Esophagus (tissue), 2 donors: ENCODE results near the gene TMEM179B. TPM values are rescaled to one million over a fixed set of nuclear protein-coding genes. Genes with fewer than 3 reads are reported as not detected.
"Not testable (repeated sequence)": the region's sequence is repeated elsewhere in the genome, so short reads cannot be mapped to it uniquely, and the experiment has no call there.

Experiments used
- H3K27ac ChIP-seq, 2 donors: one replicate each; pipeline ENCODE4 v1.5.1; 2013; ENCODE audit warnings: low read depth in 2 of 2, mild to moderate bottlenecking in 2 of 2, inconsistent platforms in 1 of 2, low read length in 1 of 2, moderate library complexity in 1 of 2
- H3K27me3 ChIP-seq, 2 donors: one replicate each; pipeline ENCODE4 v1.6.1; 2013; ENCODE audit warnings: low read length in 2 of 2, control low read depth in 1 of 2, mild to moderate bottlenecking in 1 of 2; ENCODE audit not compliant: insufficient read depth in 2 of 2, control insufficient read depth in 1 of 2
- H3K36me3 ChIP-seq, 2 donors: one replicate each; pipeline ENCODE4 v1.6.1; 2013; ENCODE audit warnings: low read length in 1 of 2; ENCODE audit not compliant: control insufficient read depth in 2 of 2, insufficient read depth in 2 of 2
- H3K4me1 ChIP-seq, 2 donors: one replicate each; pipeline ENCODE4 v1.6.1; 2013; ENCODE audit warnings: low read length in 1 of 2; ENCODE audit not compliant: control insufficient read depth in 2 of 2, insufficient read depth in 2 of 2
- H3K4me3 ChIP-seq, 2 donors: one replicate each; pipeline ENCODE4 v1.5.1; 2013; ENCODE audit warnings: low read length in 2 of 2, mild to moderate bottlenecking in 2 of 2, low read depth in 1 of 2, moderate library complexity in 1 of 2
- H3K9me3 ChIP-seq, 2 donors: one replicate each; pipeline ENCODE4 v1.6.1; 2013; ENCODE audit warnings: mild to moderate bottlenecking in 2 of 2, low read depth in 1 of 2, low read length in 1 of 2, moderate library complexity in 1 of 2; ENCODE audit not compliant: control insufficient read depth in 2 of 2, insufficient read depth in 1 of 2
- WGBS, 2 donors: extraction: QIAGEN DNeasy Blood & Tissue Kit; methylation state at CpG; one replicate each; pipeline ENCODE4 v1.1.7; 2013; 5-methylcytosine and 5-hydroxymethylcytosine counted together
- polyA plus RNA-seq, 2 donors: library from polyadenylated mRNA; stranded (reverse); fragments of 200-250 nt; gene quantifications; one replicate each; pipeline ENCODE4 v1.2.3, GENCODE V29; 2013
- donor health status: healthy with polysubstance abuse.
- donor health status: Bipolar disorder and iron deficiency.

The TMEM179B gene
- polyA plus RNA-seq = 10 to 100 TPM; 30.5 to 41.2 TPM

DNA sequence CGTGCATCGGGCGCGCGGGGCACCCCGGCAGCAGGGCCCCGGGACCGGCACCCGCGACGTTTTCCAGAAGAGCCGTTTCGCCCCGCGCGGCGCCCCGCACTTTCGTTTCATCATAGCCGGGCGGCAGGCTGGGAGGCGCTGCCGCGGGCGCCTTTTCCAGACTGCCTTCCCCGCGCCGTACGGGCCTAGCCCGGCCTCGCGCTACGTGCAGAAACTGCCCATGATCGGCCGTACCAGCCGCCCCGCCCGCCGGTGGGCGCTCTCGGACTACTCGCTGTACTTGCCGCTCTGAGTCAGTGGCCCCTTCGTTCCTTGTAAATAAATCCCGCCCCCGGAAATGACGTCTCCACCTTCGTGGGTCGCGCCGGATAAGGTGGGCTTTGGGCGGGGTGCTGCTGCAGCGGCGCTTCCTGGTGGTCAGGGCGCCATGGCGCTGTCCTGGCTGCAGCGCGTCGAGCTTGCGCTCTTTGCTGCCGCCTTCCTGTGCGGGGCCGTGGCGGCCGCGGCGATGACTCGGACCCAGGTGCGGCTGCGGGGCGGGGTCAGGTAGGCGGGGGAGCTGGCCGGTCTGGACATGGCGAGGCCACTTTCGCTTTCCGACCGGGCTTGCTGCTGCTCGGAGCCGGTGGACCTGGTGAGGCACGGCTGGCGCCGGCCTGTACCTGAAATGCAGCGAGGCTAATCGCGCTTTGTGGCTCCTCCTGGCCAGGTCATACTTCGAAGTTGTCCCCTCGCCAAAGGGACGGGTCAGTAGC lies at the start of gene TMEM179B:
Gene TMEM179B (plus strand): TSS at position 398 of the 755 bp plus-strand sequence. CDS start 30 bp downstream, at position 428.
- H3K27ac ChIP-seq = peak within 1 kb of the TSS; percentile 99 to 100
- H3K4me1 ChIP-seq = peaks cover 5% of the 10 kb centered on the region in 2 donors
- H3K36me3 ChIP-seq = peaks cover 0 to 15% of the 10 kb centered on the region in 2 donors
- no peaks in the 10 kb centered on the region for H3K9me3 ChIP-seq
- WGBS, 2 donors = 0% methylated on average over 86 to 88 of the region's 88 CpGs
- H3K4me3 ChIP-seq = peak within 1 kb of the TSS; percentile 79 to 89
- no peaks in the 10 kb centered on the region for H3K27me3 ChIP-seq

- Histone ChIP-seq H3K27me3 (no peaks in the 10 kb centered on the region), H3K4me1 (peaks cover 0 to 3% of the 10 kb centered on the region in 2 donors), H3K27ac (no peak overlapping the region), H3K9me3 (no peaks in the 10 kb centered on the region), H3K36me3 (peaks cover 0 to 6% of the 10 kb centered on the region in 2 donors), H3K4me3 (no peak overlapping the region)
- 59 to 60% methylated on average over 9 of the region's 9 CpGs for WGBS, 2 donors
Measured at GRCh38 chr11:62747475-62748160, 39.6 kb upstream of the TMEM179B start.

GRCh38 chr11:62749931-62750330 lies 37.3 kb upstream of the TMEM179B start:
- H3K27ac ChIP-seq, H3K9me3 ChIP-seq, H3K27me3 ChIP-seq, H3K36me3 ChIP-seq, H3K4me1 ChIP-seq, H3K4me3 ChIP-seq: not testable (repeated sequence)
- WGBS, 2 donors = 92 to 96% methylated on average over 5 of the region's 5 CpGs

- Histone ChIP-seq H3K4me3 (no peak overlapping the region), H3K27ac (no peak overlapping the region), H3K27me3 (no peaks in the 10 kb centered on the region), H3K9me3 (no peaks in the 10 kb centered on the region), H3K4me1 (peaks cover 7 to 10% of the 10 kb centered on the region in 2 donors), H3K36me3 (peaks cover 0 to 6% of the 10 kb centered on the region in 2 donors)
- 94 to 97% methylated on average over 14 of the region's 14 CpGs for WGBS, 2 donors
Measured at GRCh38 chr11:62752177-62752785, 34.9 kb upstream of the TMEM179B start.

DNA sequence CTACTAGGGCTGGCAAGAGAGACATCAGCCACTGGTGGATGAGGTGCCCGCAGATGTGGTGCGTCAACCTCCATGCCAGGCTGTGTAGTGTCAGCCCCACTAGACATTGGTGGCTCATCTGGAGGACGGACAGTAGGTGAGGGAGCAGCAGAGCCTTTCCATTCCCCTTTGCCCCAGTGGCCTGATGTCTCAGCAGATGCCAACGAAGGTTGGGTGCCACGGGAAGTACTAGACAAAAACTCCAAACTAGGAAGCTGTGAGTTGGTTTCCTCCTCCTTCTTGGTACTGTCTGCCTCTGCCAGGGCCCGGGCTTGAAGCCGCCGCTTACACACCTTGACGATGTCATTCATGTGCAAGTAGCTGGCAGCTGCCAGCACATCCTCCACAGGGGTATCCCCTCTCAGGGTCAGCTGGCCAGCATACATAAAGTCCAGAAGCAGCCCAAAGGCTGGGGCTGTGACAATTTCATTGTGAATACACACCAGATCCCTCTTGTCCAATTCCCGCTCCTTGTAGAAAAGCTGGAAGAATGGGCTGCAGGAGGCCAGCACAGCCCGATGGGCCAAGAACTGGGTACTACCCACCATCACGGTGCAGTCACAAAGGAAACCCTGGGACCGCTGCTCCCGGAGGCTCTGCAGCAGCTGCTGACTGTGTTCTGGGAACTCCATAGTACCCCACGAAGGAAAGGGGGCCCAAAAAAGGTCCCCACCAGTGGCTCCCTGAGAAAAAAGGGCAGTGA lies 34.0 kb upstream of the TMEM179B start:
- Histone ChIP-seq H3K27me3 (no peaks in the 10 kb centered on the region), H3K4me1 (peaks cover 7 to 10% of the 10 kb centered on the region in 2 donors), H3K9me3 (no peaks in the 10 kb centered on the region), H3K36me3 (peaks cover 0 to 6% of the 10 kb centered on the region in 2 donors), H3K4me3 (peak overlapping the region; percentile 41 to 84), H3K27ac (peak overlapping the region; percentile 88 to 100)
- WGBS, 2 donors = 74 to 80% methylated on average over 15 of the region's 15 CpGs

DNA sequence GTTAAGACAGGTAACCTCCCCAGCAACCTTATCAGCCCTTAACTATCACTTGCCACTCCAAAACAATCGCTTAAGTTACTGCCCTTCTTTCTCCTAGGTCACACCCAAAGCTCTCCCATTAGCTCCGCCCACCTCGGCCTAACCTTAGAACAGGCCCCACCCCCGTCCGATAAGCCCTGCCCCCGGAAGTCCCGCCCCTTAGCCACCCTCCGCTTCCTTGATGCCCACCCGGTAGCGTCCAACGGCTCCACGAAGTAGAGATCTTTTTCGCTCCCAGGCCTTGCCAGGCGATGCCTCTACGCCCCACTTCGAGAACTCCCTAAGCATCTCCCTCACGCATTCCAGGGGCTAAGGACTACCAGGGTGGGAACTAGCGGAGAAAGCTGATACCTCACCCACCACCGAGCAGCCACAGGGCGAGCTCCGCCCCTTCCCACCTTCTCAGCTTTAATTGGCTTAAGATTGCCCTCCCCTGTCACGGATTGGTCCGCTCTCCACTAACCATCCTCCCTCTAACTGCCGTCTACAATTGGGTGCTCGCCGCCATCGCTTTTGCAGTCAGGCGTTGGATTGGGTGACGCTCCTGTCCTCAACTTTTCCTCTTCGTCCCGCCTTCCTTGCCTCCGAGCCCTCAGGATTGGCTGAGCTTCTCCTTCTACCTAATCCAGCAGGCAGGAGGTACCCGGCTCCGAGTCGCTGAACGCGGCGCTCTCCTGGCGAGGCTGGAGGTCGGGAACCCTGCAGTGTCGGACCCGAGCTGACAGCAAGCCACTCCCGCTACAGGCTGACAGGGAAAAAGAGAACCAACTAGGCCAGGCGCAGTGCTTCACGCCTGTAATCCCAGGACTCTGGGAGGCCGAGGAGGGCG lies 33.2 kb upstream of the TMEM179B start, which contains the start of gene ZBTB3:
Gene ZBTB3 (minus strand): TSS at position 425 of the 868 bp plus-strand sequence. CDS start 496 bp downstream, outside the sequence.
- H3K27ac ChIP-seq = peak within 1 kb of the TSS; percentile 88 to 100
- H3K9me3 ChIP-seq = no peaks in the 10 kb centered on the region
- 0 to 1% methylated on average over 47 of the region's 47 CpGs for WGBS, 2 donors
- H3K36me3 ChIP-seq = peaks cover 0 to 6% of the 10 kb centered on the region in 2 donors
- peaks cover 7 to 10% of the 10 kb centered on the region in 2 donors for H3K4me1 ChIP-seq
- H3K27me3 ChIP-seq = no peaks in the 10 kb centered on the region
- H3K4me3 ChIP-seq = peak within 1 kb of the TSS; percentile 71 to 84

DNA sequence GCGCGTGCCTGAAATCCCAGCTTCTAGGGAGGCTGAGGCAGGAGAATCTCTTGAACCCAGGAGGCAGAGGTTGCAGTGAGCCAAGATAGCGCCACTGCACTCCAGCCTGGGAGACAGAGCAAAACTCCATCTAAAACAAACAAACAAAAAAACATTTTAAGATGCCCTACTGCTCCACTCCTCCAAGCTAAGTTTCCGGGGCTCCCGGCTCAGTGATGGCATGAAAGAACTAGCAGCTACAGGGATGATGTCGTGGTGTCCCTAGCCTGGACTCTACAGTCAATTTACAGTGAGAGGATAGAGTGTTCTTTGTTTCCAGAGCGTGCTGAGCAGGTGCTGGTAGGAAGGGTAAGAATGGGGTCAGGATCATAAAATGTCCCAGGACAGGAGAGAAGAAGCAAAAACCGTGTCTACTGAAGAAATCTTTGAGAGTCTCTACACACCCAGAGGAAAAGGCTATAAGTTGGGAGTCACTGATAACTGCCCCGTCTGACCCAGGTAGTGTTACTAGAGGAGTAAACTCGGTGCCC lies 32.1 kb upstream of the TMEM179B start:
- 75 to 84% methylated on average over 10 of the region's 10 CpGs for WGBS, 2 donors
- Histone ChIP-seq H3K36me3 (peaks cover 0 to 6% of the 10 kb centered on the region in 2 donors), H3K4me3 (no peak overlapping the region), H3K4me1 (peaks cover 7 to 10% of the 10 kb centered on the region in 2 donors), H3K27me3 (no peaks in the 10 kb centered on the region), H3K27ac (no peak overlapping the region), H3K9me3 (no peaks in the 10 kb centered on the region)

DNA sequence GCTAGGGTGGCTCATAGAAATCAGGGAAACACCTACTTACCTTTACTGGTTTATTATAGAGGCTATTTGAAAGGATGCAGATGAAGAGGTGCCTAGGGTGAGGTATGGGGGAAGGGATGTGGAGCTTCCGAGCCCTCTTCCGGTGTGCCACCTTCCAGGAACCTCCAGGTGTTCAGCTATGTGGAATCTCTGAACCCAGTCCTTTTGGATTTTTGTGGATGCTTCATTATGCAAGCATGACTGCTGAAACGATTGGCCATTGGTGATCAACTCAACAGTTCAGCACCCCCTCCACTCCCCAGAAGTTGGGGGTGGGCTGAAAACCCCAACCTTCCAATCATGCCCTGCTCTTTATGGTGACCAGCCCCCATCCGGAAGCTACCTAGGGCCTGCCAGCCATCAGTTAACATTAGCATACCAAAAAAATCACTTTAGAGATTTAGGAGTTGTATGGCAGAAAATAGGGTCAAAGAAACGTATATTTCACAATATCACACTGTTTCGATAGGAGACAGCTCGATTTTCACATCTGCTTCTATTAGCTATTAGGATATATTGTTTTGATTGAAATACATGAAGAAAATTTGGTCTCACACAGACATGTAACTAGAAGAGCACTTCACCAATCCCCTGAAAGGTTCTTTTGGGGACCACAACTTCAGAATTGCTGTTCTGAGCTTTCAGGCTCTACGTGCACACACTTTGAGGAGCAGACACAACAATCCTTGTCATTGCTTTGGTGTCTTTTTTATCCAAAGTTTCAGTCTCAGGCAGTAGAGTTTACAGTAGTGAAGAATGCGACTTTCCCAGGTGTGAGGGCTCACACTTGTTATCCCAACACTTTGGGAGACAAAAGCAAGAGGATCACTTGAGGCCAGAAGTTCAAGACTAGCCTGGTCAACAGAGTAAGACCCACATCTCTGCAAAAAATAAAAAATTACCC lies 29.1 kb upstream of the TMEM179B start:
- no peaks in the 10 kb centered on the region for H3K27me3 ChIP-seq
- 65 to 68% methylated on average over 9 of the region's 9 CpGs for WGBS, 2 donors
- no peak overlapping the region for H3K27ac ChIP-seq
- no peak overlapping the region for H3K4me3 ChIP-seq
- peaks cover 6 to 7% of the 10 kb centered on the region in 2 donors for H3K4me1 ChIP-seq
- H3K9me3 ChIP-seq = no peaks in the 10 kb centered on the region
- no peaks in the 10 kb centered on the region for H3K36me3 ChIP-seq
